ENCODE results near the gene HECW1. TPM values are rescaled to one million over a fixed set of nuclear protein-coding genes. Genes with fewer than 3 reads are reported as not detected.

The HECW1 gene
- total and polyA plus RNA-seq, 2 donors (not counting 1 experiment from before 2014, with no cell fraction given), result not detected

DNA sequence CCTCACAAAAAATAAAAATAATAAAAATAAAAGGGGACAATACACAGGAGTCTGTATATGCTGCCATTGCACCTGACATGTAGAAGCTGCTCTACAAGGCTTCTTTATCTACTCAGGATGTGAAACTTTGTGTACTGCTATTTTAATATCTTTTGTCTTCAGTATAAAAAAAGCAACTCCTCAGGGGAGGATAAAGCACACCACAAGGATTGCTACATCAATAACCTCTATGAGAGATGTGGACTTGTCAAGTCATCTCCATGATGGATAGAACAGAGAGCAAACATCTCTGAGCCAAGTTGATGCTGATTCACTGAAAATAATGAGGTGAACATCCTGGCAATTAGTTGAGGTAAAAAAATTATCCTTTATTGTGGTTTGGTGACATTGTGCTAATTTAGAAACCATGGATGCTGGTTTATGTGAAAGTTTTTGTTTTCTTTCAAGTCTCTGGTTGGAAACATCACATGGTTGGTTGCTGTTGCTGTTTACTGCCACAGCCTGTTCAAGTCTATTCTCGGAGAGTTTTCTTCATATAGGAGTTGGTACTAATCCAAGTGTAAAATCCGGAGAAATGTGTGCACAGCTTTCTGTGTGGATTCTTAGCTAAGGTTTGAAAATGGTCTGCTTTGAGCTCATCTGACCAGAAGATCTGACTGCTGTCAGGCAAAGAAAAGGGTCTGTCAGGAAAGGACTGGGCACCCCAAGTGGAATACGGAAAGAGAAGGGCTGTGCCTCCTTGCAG lies 1.5 kb upstream of the HECW1 start:
- intact Hi-C loops (cut with micrococcal nuclease), result no loop called here
- peaks cover 58% of the 10 kb centered on the region for H3K27me3 Mint-ChIP-seq
- H2AFZ ChIP-seq (ENCODE audit: insufficient read depth, low read depth, low read length, poor library complexity, severe bottlenecking), result no peak overlapping the region

DNA sequence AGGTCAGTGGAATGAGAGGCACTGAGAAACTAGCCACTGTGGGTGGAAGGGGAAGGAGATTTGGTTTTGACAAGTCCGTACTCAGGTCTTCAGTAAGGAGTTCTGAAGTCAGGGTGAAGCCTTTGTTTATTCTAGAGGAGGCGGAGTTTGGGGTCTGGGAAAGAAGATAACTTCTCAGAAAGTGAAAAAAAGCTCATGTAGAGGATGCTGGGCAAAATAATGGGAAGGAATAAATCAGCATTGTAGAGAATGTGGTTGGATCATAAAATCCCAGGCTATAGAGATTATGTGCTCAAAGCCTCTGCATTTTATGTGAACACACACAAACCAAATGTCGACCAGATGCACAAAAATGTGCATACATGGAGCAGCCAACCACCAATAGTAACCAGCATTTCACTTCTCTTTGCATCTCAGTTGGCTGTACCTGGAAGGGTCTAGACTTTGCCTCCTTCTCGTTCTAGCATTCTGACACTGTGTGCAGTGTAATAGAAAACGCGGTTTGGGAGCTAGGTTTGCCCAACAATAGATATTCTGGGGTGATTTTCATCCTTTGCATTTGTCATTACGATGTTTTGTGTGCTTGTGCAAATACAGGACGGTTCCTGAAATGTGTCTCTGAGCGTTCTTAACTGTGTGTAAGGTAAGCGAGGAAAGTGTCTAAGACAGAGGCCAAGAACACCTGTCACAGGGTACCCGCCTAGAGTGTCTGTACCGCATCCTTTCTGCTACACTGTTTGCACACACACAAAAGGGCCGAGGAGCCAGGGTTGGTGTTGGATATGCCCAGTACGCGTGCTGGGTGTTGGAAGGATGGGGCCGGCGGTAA lies 603 bp upstream of the HECW1 start:
- intact Hi-C loops (cut with micrococcal nuclease), result no loop called here
- DNase-seq (no peak), ATAC-seq (ENCODE audit: low read depth) (no peak)
- Mint-ChIP-seq H3K4me1 (peaks cover 13% of the 10 kb centered on the region), H3K4me3 (peak overlapping the region; percentile 21), H3K27me3 (peaks cover 62% of the 10 kb centered on the region), H3K27ac (no peak overlapping the region), H3K9me3 (ENCODE audit: insufficient read depth) (no peaks in the 10 kb centered on the region)
- ChIA-PET CTCF (interaction anchor here (1.2 kb wide), 1 partner anchor 21 kb away, joined by 3 read pairs; no protein-coding TSS in a partner anchor), POLR2A (no interaction called here)
- H3K27ac ChIP-seq (ENCODE audit: low read length in 2 of 2), result no peak overlapping the region
- H2AFZ ChIP-seq (ENCODE audit: insufficient read depth, low read depth, low read length, poor library complexity, severe bottlenecking), result no peak overlapping the region
- peak overlapping the region; percentile 50 for H3K4me2 ChIP-seq (replicated peaks; ENCODE audit: low read depth, low read length, poor library complexity, severe bottlenecking)
- peaks cover 0 to 9% of the 10 kb centered on the region in 2 donors for H3K4me1 ChIP-seq (ENCODE audit: control insufficient read depth in 2 of 2, insufficient read depth in 2 of 2, low read length in 2 of 2)
- H3K36me3 ChIP-seq (replicated peaks in 1 of 2; ENCODE audit: control extremely low read depth in 1 of 2, control insufficient read depth in 1 of 2, extremely low read depth in 1 of 2, insufficient read depth in 2 of 2, low read length in 1 of 2), result no peaks in the 10 kb centered on the region
- no peak overlapping the region for H3K4me3 ChIP-seq (ENCODE audit: control extremely low read depth in 1 of 5, extremely low read depth in 1 of 5, insufficient read depth in 1 of 5, low read depth in 2 of 5, low read length in 4 of 5)
- peaks cover 0 to 40% (median 38%) of the 10 kb centered on the region in 4 experiments for H3K27me3 ChIP-seq (replicated peaks in 1 of 4; ENCODE audit: control extremely low read depth in 1 of 4, control insufficient read depth in 3 of 4, insufficient read depth in 4 of 4, low read length in 3 of 4)
- no peaks in the 10 kb centered on the region for H3K9me3 ChIP-seq (ENCODE audit: control extremely low read depth in 1 of 3, control insufficient read depth in 2 of 3, insufficient read depth in 1 of 3, low read length in 2 of 3)
- H4K20me1 ChIP-seq (ENCODE audit: control insufficient read depth, insufficient read depth, low read length, poor library complexity, severe bottlenecking), result no peaks in the 10 kb centered on the region
- no peak overlapping the region for H3K9ac ChIP-seq (ENCODE audit: low read length)
- TF ChIP-seq, protein P1, sequence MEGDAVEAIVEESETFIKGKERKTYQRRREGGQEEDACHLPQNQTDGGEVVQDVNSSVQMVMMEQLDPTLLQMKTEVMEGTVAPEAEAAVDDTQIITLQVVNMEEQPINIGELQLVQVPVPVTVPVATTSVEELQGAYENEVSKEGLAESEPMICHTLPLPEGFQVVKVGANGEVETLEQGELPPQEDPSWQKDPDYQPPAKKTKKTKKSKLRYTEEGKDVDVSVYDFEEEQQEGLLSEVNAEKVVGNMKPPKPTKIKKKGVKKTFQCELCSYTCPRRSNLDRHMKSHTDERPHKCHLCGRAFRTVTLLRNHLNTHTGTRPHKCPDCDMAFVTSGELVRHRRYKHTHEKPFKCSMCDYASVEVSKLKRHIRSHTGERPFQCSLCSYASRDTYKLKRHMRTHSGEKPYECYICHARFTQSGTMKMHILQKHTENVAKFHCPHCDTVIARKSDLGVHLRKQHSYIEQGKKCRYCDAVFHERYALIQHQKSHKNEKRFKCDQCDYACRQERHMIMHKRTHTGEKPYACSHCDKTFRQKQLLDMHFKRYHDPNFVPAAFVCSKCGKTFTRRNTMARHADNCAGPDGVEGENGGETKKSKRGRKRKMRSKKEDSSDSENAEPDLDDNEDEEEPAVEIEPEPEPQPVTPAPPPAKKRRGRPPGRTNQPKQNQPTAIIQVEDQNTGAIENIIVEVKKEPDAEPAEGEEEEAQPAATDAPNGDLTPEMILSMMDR (IDR thresholded peaks at IDR 0.05), result no peak
- TF ChIP-seq EZH2 (IDR thresholded peaks at IDR 0.05; ENCODE audit: borderline replicate concordance, insufficient read depth, low read depth, low read length, poor library complexity, severe bottlenecking), result no peak
- 26% methylated on average over 14 of the region's 17 CpGs for WGBS (ENCODE audit: insufficient coverage)
- H3K79me2 ChIP-seq (ENCODE audit: control insufficient read depth, insufficient read depth, low read length), result no peaks in the 10 kb centered on the region

More for the DNA sequence above, 1.5 kb upstream of the HECW1 start:
- Histone ChIP-seq H3K79me2 (ENCODE audit: control insufficient read depth, insufficient read depth, low read length) (no peaks in the 10 kb centered on the region), H3K36me3 (replicated peaks in 1 of 2; ENCODE audit: control extremely low read depth in 1 of 2, control insufficient read depth in 1 of 2, extremely low read depth in 1 of 2, insufficient read depth in 2 of 2, low read length in 1 of 2) (no peaks in the 10 kb centered on the region), H3K27me3 (replicated peaks in 1 of 4; ENCODE audit: control extremely low read depth in 1 of 4, control insufficient read depth in 3 of 4, insufficient read depth in 4 of 4, low read length in 3 of 4) (peaks cover 0 to 37% (median 33%) of the 10 kb centered on the region in 4 experiments), H3K9me3 (ENCODE audit: control extremely low read depth in 1 of 3, control insufficient read depth in 2 of 3, insufficient read depth in 1 of 3, low read length in 2 of 3) (no peaks in the 10 kb centered on the region), H3K4me2 (replicated peaks; ENCODE audit: low read depth, low read length, poor library complexity, severe bottlenecking) (no peak overlapping the region), H3K27ac (ENCODE audit: low read length in 2 of 2) (no peak overlapping the region), H3K4me3 (ENCODE audit: control extremely low read depth in 1 of 5, extremely low read depth in 1 of 5, insufficient read depth in 1 of 5, low read depth in 2 of 5, low read length in 4 of 5) (no peak overlapping the region), H3K9ac (ENCODE audit: low read length) (no peak overlapping the region), H4K20me1 (ENCODE audit: control insufficient read depth, insufficient read depth, low read length, poor library complexity, severe bottlenecking) (no peaks in the 10 kb centered on the region), H3K4me1 (ENCODE audit: control insufficient read depth in 2 of 2, insufficient read depth in 2 of 2, low read length in 2 of 2) (peaks cover 0 to 9% of the 10 kb centered on the region in 2 donors)
- Mint-ChIP-seq H3K9me3 (ENCODE audit: insufficient read depth) (no peaks in the 10 kb centered on the region), H3K4me1 (peaks cover 13% of the 10 kb centered on the region), H3K4me3 (no peak overlapping the region), H3K27ac (no peak overlapping the region)
- no peak for ATAC-seq (ENCODE audit: low read depth)
- no peak for DNase-seq
- WGBS (ENCODE audit: insufficient coverage), result 74% methylated on average over 3 of the region's 3 CpGs
- ChIA-PET POLR2A (no interaction called here), CTCF (interaction anchor here (1.2 kb wide), 1 partner anchor 22 kb away, joined by 3 read pairs; no protein-coding TSS in a partner anchor)
- TF ChIP-seq EZH2 (IDR thresholded peaks at IDR 0.05; ENCODE audit: borderline replicate concordance, insufficient read depth, low read depth, low read length, poor library complexity, severe bottlenecking), result no peak

All from B cell (primary cell).